HG03045 (cell line): Measurements from ENCODE around the gene SMYD3.

ENCODE experiments used
- ATAC-seq: cut with Tn5 transposase; IDR thresholded peaks from one replicate; pipeline ENCODE4 v1.9.1; 2021; ENCODE audit warnings: mild to moderate bottlenecking, moderate library complexity; ENCODE audit not compliant: unreplicated experiment

Gene SMYD3

DNA sequence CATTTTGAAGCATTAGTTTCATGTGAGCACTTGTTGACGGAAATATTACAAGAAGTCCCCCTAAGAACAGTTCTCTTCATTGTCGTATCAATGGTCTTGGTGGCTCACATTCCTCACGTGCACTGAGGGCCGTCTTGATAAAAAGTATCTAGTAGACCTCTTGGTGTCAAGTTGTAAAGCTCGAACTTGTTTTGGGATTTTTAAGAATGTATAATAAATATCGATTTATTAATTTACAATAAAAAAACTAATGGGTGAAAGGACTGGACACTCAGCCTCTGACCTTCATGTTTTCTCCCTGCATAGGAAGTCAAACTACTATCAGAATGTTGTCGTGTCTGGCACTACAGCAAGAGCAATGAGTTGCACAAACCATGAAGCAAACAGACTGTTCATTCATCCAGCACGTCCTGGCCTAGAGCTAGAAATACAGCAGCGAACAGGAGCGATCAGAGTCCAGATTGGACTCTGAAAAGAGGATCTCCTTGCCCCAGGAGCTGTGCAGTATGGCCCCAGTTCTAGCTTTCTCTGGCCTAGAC is 319.2 kb downstream of the SMYD3 start:
- ATAC-seq = no peak

DNA sequence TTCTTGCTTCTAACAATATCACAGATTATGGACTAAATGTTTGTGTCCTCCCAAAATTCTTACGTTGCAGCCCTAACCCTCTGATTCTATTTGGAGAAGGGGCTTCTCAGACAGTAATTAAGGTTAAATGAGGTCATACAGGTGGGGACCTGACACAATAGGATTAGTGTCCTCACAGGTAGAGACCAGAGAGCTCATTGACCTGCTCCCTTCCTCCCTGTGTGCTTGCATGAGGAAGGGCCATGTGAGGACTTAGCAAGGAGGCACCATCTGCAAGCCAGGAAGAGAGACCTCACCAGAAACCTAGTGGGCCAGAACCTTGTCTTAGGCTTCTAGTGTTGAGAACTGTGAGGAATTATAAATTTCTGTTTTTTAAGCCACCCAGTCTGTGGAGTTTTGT is 322.6 kb downstream of the SMYD3 start:
- ATAC-seq = no peak

DNA sequence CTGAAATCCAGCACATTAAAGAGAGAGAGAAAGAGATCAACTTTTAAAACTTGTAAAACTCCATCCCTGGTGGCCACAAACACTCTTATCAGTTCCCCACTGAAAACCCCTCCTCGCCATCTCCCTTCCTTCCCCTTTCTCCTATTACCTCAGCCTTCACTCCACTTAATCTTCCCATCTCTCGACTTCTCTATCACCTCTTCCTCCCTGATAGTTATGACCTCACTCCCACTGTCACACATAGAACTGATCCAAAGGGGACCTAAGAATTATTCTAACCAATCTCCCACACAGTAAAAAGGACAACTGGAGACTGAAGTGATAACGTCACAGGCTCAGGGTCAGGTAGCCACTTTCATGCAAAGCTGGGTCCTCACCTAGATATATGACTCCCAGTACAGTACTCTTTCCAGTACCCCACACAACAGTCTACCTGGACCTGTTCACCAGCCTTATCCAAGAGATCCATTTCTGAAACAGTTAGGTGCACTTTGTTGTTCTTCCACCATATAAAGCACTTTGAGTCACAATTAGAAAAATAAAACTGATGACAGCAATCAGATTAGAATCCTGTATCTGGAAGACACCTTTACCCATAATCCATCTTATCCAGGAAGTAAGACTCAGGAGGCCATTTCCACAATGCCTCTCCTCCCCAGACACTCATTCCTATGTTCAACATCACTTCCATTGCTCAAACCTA is 324.8 kb downstream of the SMYD3 start:
- no peak for ATAC-seq

DNA sequence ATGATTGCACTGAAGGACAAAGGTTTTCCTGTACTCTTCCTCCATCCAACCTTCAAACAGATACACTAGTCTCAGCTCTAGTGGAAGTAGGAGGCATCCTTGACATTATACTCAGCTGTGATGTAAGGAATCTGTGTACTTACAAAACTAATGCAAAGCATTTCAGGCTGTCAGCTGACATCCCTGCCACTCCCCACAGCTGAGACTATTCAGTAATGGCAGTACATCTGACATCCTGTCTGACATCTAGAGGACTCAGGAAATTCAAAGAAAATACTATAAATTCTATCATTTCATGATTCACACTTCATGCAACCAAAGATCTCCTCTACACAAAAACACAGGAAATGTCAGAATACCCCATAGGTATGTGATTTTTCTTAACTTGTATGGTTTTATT is 325.8 kb downstream of the SMYD3 start:
- no peak for ATAC-seq

DNA sequence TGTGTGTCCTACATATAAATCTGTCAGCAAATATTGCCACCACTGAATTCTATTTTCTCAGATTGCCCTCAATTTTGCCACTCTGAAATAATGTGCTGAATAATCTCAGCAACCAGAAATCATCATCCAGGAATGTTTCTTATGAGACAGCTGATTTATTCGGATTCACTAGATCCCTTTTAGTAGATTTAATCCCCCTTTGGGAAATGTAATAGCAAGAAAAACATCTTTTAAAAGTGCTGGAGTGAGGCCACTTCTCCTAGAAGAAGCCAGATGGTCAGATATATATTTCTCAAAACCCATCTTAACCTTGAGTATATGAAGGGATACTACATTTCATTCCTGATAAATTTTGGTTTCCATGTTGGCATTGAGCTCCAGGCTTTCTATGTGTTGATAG is 327.7 kb downstream of the SMYD3 start:
- ATAC-seq = no peak

DNA sequence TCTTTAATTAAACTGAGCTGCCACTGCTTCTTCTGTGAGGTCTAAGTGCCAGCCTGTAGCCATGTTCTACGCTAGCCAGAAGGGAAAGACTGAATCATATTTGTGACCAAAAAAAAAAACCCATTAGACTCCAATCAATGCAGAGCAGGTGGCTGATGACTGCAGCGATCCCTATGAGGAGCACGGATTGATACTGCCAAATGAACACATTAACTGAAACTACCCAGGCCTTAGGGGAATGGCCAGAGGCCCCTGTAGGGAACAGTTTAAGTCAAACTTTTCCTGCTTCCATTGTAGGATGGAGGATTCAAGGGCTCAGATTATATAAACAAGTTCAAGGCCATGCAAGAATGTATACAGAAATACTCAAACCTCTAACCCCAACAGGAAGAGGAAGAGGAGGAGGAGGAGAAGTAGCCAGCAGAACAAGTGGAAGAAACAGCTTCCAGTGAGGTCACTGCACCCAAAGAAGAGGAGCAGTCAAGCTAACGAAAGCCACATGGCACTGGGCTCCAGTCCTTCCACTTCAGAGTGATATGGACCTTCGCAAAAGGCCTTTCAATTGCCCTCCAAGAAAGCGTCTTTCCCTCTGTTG is 328.3 kb downstream of the SMYD3 start:
- ATAC-seq = no peak

DNA sequence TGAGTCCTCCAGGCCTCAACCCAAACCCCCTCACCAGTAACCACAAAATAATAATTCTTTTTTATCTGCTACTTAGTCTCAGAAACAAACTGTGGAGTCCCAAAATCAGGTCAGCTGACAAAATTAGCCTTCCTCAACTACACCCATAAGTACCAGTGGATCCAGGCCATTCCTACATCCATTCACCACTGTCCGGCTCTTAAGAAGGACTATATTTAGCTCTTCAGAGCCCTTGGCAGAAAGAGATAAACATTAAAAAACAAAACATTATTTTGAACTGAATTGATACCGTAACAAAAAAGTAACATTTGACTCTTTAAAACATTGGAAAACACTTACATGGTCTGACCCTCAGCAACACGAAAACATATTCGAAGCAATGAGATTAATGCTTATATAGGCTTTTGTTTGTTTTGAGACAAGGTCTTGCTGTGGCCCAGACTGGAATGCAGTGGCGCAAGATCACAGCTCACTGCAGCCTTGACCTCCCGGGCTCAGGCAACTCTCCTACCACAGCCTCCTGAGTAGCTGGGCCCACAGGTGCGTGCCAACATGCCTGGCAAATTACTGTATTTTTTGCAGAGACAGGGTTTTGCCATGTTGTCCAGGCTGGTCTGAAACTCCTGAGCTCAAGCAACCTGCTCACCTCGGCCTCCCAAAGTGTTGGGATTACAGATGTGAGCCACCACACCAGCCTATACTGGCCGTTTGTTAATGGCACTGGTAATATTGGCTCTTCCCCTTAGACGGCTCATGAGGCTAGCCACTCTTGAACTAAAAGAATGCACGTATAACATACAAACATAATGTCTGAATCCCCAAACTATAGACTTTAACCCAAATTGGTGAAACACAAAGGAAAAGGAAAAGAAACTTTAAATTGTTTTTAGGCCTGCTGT is 330.7 kb downstream of the SMYD3 start:
- ATAC-seq = no peak

DNA sequence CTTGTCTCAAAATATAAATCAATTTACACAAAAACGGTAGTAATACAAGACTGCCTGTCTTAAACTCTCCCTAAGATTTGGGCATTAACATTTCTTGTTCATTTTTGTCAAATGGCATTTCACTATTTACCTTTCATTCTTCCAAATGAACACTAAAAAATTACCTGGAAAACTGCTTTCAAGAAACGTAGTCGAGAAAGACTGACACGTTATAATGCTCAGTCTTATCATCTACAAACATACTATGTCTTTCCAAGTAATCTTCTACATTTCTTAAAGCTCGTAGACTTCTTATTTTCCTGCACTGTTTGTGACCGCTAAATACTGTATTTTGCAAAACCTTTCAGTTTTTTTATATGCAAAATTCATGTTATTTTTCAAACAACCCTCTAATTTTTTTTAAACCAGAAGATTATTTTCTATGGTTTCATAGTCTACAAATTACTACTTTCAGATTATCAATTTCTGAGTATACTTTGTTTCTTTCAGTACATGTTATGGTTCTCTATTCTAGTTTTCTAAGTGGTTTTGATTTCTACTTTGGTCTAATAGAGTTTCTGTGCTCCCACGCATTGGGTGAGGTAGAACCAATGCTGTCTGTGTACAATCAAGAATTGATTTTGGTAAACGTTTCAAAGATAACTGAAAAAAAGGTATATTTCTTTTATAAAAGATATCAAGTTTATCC is 336.4 kb downstream of the SMYD3 start:
- no peak for ATAC-seq

DNA sequence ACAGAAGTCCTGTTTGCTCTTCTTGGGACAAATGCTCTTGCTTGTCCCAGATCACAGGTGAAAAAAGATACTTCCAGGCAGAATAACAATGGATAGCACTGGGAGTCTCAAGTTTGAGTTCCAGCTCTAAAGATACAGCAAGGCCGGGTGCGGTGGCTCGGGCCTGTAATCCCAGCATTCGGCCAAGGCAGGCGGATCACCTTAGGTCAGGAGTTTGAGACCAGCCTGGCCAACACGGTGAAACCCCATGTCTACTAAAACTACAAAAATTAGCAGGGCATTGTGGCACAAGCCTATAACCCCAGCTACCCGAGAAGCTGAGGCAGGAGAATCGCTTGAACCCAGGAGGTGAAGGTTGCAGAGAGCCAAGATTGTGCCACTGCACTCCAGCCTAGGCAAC is 337.6 kb downstream of the SMYD3 start:
- no peak for ATAC-seq

DNA sequence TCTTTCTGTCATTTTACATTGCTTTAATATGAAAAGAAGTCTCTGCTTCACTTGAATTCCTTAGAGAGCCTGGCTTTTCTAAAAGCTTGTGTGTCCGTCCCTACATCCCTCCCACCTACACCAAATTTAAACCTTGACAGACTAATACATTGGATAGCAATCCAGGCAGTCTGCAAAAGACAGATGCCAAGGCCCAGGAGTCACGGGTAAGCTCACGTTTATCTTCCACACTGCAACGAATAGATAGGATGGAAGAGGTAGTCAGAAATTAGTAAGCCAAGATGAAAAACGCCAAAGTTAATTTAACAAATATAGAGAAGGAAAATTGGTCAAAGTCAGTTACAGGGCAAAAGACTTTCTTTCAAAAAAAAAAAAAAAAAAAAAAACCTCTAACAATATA is 338.1 kb downstream of the SMYD3 start:
- no peak for ATAC-seq

DNA sequence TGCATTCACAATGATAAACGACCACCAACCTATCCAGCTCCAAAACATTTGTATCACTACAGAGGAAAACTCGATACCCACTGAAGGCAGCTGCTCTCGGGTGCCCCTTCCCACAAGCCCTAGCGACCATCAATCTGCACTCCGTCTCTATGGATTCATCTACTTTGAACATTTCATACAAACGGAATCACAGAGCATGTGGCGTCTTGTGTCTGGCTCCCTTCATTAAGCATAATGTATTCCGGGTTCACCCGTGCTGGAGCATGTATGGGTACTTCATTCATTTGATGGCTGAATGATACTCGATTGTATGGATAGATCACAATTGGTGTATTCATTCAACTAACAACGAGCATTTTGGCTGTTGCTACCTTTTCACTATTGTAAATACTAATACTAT is 340.2 kb downstream of the SMYD3 start:
- ATAC-seq = no peak

DNA sequence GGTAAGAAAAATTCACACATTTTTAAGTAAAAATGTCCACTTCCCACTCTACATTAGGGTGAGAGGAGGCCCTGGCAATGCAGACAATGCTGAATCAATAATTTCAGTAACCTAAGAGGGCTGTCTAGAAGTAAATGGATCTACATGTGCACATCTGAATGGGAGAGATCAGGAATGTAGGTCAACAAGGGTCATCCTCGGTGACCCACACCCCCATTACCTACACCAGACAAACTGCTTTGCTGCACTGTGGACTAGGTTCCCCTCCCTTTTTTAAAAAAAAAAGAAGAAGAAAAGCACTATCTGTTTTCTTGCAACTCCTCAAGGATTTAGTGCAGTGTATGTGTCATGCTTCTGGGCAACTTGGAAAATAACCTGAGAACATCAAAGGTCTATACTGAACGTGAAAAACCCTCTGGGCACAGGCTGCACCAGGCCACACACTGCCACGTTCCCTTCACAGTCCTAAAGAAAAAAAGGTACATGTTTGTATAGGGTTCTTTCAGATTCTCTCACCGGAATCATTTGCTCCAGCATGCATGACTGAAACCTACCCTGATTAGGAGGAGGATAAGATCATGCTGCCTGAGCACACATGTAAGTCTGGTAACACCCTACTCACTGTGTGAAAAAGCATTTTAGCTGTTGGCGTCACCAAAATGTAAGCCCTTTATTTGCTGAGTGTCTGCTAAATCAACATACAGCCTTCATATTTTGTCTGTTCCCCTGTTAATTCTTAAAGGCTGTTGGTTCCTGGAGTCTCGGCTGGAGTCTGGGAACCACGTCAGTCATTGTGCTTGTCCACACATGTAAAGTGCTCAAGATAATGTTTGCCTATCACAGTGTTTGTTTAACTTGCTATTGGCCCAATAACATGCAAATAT is 341.0 kb downstream of the SMYD3 start:
- no peak for ATAC-seq

DNA sequence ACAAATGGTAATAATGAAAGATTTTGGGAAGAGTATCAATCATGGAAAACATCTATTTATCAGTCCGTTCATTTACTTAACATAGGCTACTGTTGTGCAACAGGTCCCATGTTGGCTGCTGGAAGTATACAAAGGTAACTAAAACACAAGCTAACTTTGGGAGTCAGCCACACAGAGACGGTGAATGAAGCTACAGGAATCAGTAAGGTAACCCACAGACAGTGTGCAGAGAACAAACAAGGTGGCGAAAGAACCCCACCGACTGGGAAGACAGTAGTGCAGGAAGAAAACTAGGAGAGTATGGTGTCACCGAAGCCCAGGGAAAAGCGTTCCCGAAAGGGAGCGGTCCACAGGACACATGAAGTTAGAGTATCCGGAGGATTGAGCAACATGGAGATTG is 342.3 kb downstream of the SMYD3 start:
- no peak for ATAC-seq

DNA sequence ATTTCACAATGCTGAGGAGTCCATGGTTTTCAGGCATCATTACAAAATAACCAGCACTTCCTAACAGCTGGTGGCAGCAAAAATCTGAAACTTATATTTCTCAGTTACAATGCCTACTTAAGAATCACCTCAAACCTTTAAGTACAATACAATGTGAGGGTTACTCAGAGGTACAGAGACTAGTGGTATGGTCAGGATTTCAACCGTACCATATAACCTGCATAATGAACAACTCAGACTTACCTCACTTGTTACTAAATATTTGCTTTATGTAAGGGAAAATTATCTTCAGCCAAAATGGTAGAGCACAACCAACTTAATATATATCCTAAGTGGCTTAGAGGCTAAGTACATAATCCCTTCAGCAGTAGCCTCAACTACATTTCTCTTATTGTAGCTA is 344.5 kb downstream of the SMYD3 start:
- no peak for ATAC-seq

DNA sequence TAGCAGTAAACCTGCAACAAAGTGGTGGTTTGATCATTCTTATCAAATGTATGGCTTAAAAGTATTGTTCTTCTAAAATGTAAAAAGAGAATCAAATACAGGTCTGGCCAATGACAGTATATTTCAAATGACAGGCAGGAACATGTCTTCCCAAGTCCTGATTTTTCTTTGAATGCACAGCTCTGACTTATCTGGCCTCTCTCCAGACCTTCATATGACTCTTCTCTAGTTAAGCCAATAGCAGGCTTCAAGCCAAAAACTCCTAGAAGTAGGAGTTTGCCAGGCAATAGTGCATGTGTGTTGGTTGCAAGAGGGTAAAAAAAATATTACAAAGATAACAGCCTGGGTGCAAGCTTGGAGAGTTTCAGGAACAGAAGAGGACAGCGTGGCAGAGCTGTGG is 345.5 kb downstream of the SMYD3 start:
- ATAC-seq = no peak

DNA sequence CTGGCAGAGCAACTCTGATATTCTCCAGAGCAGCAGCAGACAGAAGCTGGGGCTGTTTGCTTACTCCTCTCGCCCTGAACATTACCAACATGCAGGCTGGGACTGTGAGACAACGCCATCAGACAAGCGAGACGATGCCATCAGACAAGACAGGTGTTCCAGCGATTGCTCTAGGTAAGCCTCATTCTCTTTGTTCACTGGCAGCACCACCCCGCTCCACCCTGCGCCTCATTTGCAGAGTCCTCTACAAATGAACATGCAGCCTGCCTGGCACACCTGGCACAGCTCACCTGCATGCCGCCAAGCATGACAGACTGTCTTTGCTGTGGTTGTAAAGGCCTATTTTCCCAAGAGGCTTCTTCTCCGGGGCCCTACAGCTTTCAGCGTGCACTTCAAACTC is 346.2 kb downstream of the SMYD3 start:
- ATAC-seq = no peak

DNA sequence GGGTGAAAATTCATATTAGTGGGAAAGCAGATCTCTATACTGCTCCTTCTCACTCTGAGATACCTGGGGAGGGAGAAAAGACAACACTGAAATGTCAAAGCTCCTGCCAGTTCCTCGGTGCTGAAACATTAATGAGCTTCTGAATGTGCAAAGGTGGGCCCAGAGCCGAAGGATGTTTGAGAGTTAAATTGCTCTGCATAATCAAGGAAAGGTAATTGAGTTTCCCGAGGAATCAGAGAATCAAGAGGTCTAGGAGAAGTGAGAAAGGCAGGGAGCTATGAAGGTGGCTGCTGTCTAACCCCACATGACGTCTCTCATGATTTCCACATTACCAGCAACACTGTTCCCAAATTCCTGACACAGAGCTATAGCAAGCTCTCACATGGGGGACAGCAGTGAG is 346.7 kb downstream of the SMYD3 start:
- ATAC-seq = no peak

DNA sequence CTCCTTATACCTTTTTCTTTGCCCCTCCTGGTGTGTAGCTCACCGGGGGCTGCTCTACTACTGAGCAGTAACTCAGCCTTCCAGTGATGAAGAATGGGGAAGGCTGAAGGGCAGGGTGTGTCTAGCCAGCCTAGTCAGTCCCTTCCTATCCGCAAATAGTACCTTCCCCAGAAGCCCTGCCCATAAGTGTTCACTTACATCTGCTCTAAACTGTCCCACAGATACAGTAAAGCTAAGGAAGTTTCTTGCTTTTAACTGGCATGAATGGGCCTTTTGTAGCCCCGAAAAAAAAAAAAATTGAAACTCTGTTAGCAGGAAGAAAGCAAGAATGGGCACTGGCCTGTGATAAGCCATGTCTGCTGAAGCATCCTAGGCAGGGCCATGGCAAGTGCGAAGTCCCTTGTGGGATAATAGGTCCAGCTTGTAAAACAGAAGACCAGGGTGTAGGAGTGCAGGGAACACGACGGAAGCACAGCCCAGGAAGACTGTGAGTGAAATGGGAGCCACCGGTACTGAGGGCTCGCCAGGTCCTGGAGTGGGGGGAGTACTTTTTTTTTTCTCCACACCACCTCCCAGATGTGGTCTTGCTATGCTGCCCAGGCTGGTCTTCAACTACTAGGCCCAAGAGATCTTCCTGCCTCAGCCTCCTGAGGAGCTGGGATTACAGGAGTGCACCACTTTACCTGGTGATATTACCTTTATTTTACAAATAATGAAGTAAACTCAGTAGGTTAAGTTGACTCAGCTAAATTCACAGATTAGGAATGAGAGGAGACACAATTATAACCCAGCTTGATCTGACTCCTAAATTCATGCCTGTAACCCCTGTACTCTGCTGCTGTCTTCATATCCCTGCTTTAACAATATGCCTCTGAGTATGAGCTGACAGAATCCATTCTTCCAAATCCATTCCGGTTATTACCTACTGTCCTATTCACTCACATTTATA is 347.5 kb downstream of the SMYD3 start:
- ATAC-seq = no peak

DNA sequence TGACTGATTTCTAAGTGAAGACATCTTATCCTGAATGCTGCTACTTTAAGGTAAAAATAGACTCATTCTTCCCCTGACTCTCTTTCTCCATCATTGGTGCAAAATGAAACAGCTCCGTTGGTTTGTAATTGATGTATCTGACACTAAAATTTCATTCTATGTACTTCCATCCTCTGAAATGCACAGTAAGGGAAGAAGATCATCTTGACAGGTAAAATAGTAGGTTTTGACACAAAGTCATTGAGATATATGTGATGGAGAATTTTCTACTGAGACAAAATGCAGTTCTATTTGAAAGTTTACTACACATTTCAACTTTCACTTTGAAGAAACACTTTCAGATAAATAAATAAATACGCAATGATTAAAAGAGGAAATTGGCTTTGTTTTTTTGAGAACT is 348.9 kb downstream of the SMYD3 start:
- no peak for ATAC-seq
